Stimulated activated memory B cell treated with anti-CD40 and anti-IgM and Interleukin-4, amounts not matched to agents 10 μg/mL and 1 μg/mL and 100 μg/mL, for 72 hours (primary cell): Measurements from ENCODE around the gene NOC3L.

Source experiments
- ATAC-seq: fragments of 150-1000 bp; cut with Tn5 transposase; 2 replicates; pipeline ENCODE4 v1.10.0; 2021
- H3K27ac Mint-ChIP-seq: one replicate; pipeline ENCODE4 v1.8.0; 2022; ENCODE audit warnings: mild to moderate bottlenecking, mixed read lengths
- H3K27me3 Mint-ChIP-seq: one replicate; pipeline ENCODE4 v1.8.0; 2022; ENCODE audit warnings: mixed read lengths
- H3K36me3 Mint-ChIP-seq: one replicate; pipeline ENCODE4 v1.8.0; 2022; ENCODE audit warnings: mixed read lengths
- H3K4me1 Mint-ChIP-seq: one replicate; pipeline ENCODE4 v1.8.0; 2022; ENCODE audit warnings: mixed read lengths
- H3K4me3 Mint-ChIP-seq: one replicate; pipeline ENCODE4 v1.8.0; 2022; ENCODE audit warnings: mild to moderate bottlenecking, moderate library complexity, mixed read lengths
- H3K9me3 Mint-ChIP-seq: one replicate; pipeline ENCODE4 v1.8.0; 2022; ENCODE audit warnings: mixed read lengths

Gene NOC3L

DNA sequence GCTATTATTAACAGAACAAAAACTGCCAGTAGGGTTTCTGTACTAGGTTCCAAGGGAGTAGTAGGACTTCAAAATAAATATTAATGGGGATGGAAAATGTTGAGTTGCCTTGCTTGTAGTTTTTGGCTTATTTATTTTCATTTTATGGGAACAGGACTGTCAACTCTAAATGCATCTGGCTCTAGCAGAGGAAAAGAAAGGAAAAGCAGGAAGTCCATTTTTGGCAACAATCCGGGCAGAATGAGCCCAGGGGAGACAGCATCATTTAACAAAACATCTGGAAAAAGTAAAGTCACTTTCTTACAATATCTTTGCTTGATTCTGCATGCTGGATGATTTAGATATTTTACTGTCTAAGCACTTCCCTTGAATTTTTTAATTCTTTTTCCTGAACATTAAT is 69.4 kb downstream of the NOC3L start:
- Mint-ChIP-seq H3K36me3 (no peaks in the 10 kb centered on the region), H3K4me1 (no peaks in the 10 kb centered on the region), H3K27me3 (peaks cover 27% of the 10 kb centered on the region), H3K4me3 (no peak overlapping the region), H3K27ac (no peak overlapping the region), H3K9me3 (no peaks in the 10 kb centered on the region)
- ATAC-seq, result no peak

GRCh38 chr10:94292434-94293090 is 70.2 kb downstream of the NOC3L start:
- no peak overlapping the region for H3K4me3 Mint-ChIP-seq
- no peaks in the 10 kb centered on the region for H3K9me3 Mint-ChIP-seq
- H3K27ac Mint-ChIP-seq, result no peak overlapping the region
- no peaks in the 10 kb centered on the region for H3K36me3 Mint-ChIP-seq
- H3K27me3 Mint-ChIP-seq, result peaks cover 31% of the 10 kb centered on the region
- no peak for ATAC-seq
- no peaks in the 10 kb centered on the region for H3K4me1 Mint-ChIP-seq

- no peak overlapping the region for H3K4me3 Mint-ChIP-seq
- no peak overlapping the region for H3K27ac Mint-ChIP-seq
- no peaks in the 10 kb centered on the region for H3K9me3 Mint-ChIP-seq
- peaks cover 12% of the 10 kb centered on the region for H3K27me3 Mint-ChIP-seq
- no peaks in the 10 kb centered on the region for H3K36me3 Mint-ChIP-seq
- no peaks in the 10 kb centered on the region for H3K4me1 Mint-ChIP-seq
- peak; percentile 21 for ATAC-seq
Measured at GRCh38 chr10:94288361-94289101, 74.2 kb downstream of the NOC3L start.

GRCh38 chr10:94287336-94287735 is 75.4 kb downstream of the NOC3L start:
- H3K4me3 Mint-ChIP-seq, result no peak overlapping the region
- no peak for ATAC-seq
- H3K36me3 Mint-ChIP-seq, result no peaks in the 10 kb centered on the region
- no peaks in the 10 kb centered on the region for H3K9me3 Mint-ChIP-seq
- H3K27ac Mint-ChIP-seq, result no peak overlapping the region
- H3K4me1 Mint-ChIP-seq, result no peaks in the 10 kb centered on the region
- H3K27me3 Mint-ChIP-seq, result peaks cover 12% of the 10 kb centered on the region

DNA sequence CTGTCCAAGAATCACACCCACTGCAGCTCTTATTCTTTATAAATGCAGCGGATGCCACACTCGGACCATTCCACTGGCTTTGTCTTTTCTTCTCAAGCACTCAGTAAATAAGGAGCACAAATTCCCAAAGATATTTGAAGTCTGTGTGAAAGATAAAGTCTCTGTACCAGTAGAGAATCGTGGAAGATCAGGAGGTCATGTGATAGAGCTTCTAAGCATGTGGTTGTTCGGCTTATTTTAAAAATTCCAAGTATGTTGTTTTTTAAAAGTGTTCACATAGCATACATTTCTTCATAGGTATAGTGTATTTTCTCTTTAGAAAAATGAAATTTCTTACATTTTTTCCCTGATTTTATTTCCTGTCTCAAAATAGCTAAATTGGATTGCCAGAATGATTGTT is 75.8 kb downstream of the NOC3L start:
- Mint-ChIP-seq H3K4me1 (no peaks in the 10 kb centered on the region), H3K27ac (no peak overlapping the region)
- ATAC-seq, result no peak

GRCh38 chr10:94285271-94285670 is 77.5 kb downstream of the NOC3L start:
- H3K4me1 Mint-ChIP-seq, result peaks cover 2% of the 10 kb centered on the region
- H3K27ac Mint-ChIP-seq, result no peak overlapping the region
- H3K9me3 Mint-ChIP-seq, result no peaks in the 10 kb centered on the region
- H3K36me3 Mint-ChIP-seq, result no peaks in the 10 kb centered on the region
- ATAC-seq, result no peak
- H3K4me3 Mint-ChIP-seq, result no peak overlapping the region
- H3K27me3 Mint-ChIP-seq, result peaks cover 12% of the 10 kb centered on the region

More for the DNA sequence above, 75.8 kb downstream of the NOC3L start:
- no peaks in the 10 kb centered on the region for H3K36me3 Mint-ChIP-seq
- H3K9me3 Mint-ChIP-seq, result no peaks in the 10 kb centered on the region
- H3K4me3 Mint-ChIP-seq, result no peak overlapping the region
- peaks cover 12% of the 10 kb centered on the region for H3K27me3 Mint-ChIP-seq
